ENCODE measurements around the gene HAVCR2.
"Not testable (repeated sequence)": the region's sequence is repeated elsewhere in the genome, so short reads cannot be mapped to it uniquely, and the experiment has no call there.

Gene HAVCR2

GRCh38 chr5:157088342-157088990, 20.4 kb downstream of the HAVCR2 start:
- DNase-seq (ENCODE audit: low read depth): no peak

GRCh38 chr5:157086751-157087359, 22.0 kb downstream of the HAVCR2 start:
- no peak for DNase-seq (ENCODE audit: low read depth)

DNA sequence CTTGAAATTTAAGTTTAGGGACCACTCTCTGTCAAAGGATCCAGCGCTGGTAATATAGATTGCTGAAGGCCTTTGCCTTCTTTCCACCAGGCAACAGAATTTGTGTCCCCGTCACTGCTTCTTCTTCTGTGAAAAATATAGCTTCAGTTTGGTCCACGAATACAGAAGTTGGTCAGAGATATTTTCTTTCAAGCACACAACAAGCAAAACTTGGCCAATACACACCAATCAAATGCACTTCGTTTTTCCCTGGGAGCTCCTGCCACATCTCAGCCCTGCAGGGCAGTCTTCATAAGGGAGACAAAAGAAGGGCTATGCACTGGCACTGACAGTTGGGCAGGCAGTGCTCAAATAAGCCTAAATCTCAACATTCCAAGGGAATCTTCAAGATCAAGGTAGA, 22.9 kb downstream of the HAVCR2 start:
- DNase-seq (ENCODE audit: low read depth): no peak

- DNase-seq (ENCODE audit: low read depth): no peak
These were observed 28.6 kb downstream of the HAVCR2 start for GRCh38 chr5:157080286-157080685.

GRCh38 chr5:157076558-157076957, 32.3 kb downstream of the HAVCR2 start:
- DNase-seq (ENCODE audit: low read depth): no peak

DNA sequence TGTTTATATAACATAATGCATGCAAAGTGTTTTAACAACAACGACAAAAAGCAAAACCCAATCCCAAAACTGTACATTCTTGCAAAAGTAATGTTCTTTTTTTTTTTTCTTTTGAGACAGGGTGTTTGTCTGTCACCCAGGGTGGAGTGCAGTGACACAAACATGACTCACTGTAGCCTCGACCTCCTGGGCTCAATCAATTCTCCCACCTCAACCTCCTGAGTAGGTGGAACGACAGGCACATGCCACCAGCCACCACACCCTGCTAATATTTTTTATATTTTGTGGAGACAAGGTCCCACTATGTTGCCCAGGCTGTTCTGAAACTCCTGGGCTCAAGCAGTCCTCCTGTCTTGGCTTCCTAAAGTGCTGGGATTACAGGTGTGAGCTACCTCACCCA, 36.3 kb downstream of the HAVCR2 start:
- DNase-seq (ENCODE audit: low read depth): no peak

- DNase-seq (ENCODE audit: low read depth): no peak
These were observed 38.9 kb downstream of the HAVCR2 start for GRCh38 chr5:157069949-157070348.

- DNase-seq (ENCODE audit: low read depth): no peak
These were observed 40.1 kb downstream of the HAVCR2 start for GRCh38 chr5:157068785-157069184.

DNA sequence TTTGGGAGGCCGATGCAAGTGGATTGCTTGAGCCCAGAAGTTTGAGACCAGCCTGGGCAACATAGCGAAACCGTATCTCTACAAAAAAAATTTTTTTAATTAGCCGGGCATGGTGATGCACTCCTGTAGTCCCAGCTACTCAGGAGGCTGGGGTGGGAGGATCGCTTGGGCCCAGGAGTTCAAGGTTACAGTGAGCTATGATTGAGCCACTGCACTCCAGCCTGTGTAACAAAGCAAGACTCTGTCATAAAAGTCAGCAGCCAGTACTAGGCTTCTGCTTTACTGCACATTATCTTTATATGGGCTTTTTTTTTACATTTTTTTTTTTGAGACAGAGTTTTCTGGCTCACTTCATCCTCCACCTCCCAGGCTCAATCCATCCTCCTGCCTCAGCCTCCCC, 40.5 kb downstream of the HAVCR2 start:
- DNase-seq (ENCODE audit: low read depth): no peak

GRCh38 chr5:157067005-157067404, 41.8 kb downstream of the HAVCR2 start:
- no peak for DNase-seq (ENCODE audit: low read depth)

DNA sequence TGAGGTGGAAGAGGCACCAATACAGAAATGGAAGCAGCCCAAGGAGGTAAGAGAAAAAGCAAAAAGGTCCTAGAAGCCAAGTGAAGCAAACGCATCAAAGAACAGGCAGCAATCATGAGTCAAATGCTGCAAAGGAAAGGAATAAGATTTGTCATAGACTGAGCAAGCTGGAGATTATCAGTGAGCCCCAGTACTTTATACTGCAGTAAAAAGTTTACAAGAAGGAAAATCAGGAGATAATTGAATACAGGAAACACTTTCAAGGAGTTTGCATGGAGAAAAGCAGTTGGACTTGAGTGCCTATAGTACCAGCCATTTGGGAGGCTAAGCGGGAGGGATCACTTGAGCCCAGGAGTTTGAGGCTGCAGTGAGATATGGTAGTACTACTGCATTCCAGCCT, 42.8 kb downstream of the HAVCR2 start:
- no peak for DNase-seq (ENCODE audit: low read depth)

GRCh38 chr5:157063776-157064430, 44.9 kb downstream of the HAVCR2 start:
- no peak for DNase-seq (ENCODE audit: low read depth)

- no peak for DNase-seq (ENCODE audit: low read depth)
These were observed 49.0 kb downstream of the HAVCR2 start for GRCh38 chr5:157059891-157060290.

GRCh38 chr5:157059093-157059539, 49.7 kb downstream of the HAVCR2 start, which contains the start of gene HAVCR1:
TSS of gene HAVCR1 (minus strand) at chr5:157059116. CDS start at chr5:157057943, 1,173 bp downstream.
- DNase-seq (ENCODE audit: low read depth): no peak

DNA sequence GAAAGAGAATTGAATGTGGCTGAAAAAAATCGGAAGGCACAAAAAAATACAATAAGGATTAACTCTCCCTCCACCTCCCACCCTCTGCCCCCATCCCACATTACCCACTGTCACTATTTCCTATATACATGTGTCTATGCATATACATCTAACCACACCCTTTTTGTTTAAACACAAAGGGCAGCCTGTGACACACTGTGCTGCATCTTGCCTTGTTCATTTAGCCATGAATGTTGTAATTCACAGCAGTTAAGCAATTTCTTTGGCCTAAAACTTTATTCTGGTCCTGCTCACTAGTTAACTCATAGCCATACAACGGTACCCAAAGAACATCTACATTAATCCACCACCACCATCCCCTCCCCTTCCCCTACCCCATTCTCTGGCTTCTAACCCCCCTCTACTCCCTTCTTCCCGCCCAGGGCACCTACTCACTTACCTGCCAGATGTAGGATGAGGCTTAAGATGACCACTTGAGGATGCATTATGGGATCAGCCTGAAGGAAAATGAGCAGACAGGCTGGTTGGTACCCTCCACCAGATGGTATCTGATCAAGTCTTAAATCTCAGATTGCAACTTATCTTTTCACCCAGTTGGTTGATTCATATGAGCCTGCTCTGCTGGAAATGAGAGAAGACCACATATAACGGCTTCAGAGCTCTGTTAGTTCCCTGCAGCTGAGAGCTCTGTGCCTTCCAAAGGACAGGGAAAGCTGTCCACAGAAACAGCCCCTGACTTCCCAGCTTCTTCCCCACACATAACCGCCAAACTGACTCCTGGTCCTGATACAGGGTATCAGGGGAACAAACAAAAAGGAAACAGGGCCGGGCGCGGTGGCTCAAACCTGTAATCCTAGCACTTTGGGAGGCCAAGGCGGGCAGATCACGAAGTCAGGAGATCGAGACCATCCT, 51.1 kb downstream of the HAVCR2 start:
- DNase-seq (ENCODE audit: low read depth): no peak

DNA sequence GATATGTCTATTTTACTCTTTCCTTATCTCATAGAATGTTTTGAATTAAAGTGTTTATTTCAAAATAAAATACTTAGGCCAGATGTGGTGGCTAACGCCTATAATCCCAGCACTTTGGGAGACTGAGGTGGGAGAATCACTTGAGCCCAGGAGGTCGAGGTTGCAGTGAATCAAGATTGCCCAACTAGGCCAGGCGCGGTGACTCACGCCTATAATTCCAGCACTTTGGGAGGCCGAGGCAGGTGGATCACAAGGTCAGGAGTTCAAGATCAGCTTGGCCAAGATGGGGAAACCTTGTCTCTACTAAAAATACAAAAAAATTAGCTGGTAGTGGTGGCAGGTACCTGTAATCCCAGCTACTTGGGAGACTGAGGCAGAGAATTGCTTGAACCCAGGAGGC, 52.0 kb downstream of the HAVCR2 start:
- DNase-seq (ENCODE audit: low read depth): not testable (repeated sequence)

GRCh38 chr5:157051604-157052245, 57.1 kb downstream of the HAVCR2 start:
- DNase-seq (ENCODE audit: low read depth): no peak

DNA sequence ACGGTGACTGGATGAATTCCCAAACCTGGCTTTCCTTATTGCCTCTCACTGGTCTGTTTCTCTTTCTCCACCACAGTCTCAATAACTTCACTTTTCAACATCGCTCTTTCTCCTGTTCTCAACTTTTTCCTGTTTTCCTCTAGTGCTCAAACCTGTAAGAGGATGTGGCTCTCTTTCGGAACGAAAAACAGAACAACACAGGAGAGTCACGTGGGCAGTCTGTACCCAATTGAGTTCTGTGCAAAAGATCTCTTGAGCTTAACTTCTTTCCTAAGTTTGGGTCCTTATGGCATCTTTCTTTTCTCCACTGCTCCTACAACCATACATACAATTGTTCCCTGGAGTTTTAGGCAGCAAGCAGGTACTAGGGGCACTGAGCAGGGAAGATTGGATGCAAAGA, 58.8 kb downstream of the HAVCR2 start:
- no peak for DNase-seq (ENCODE audit: low read depth)

- DNase-seq (ENCODE audit: low read depth): no peak
These were observed 59.2 kb downstream of the HAVCR2 start for GRCh38 chr5:157049605-157050004.

DNA sequence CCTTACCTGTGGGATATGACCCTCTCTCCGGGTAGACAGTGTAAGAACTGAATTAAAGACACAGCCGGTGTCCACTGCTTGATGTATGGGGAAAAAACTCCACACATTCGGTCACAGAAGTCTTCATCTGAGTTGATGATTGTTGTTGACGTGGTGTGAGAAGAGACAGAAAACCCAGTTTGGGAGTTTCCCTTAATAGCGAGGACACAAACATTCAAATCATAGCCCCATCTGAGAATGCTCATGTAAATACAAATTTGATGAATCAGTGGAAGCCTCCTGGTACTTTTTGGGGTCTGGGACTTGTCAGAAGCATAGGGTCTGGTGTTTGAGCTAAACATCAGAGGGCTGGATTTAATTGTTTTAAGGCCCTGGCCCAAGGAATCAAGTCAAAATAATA, 60.9 kb downstream of the HAVCR2 start:
- DNase-seq (ENCODE audit: low read depth): no peak

- not testable (repeated sequence) for DNase-seq (ENCODE audit: low read depth)
These were observed 61.8 kb downstream of the HAVCR2 start for GRCh38 chr5:157047016-157047415.

- no peak for DNase-seq (ENCODE audit: low read depth)
These were observed 62.8 kb downstream of the HAVCR2 start for GRCh38 chr5:157046041-157046440.
